Small intestine (tissue), 7 donors: ENCODE measurements around the gene RMI2. TPM values are rescaled to one million over a fixed set of nuclear protein-coding genes. Genes with fewer than 3 reads are reported as not detected.

Experiments
- DNase-seq, 2 donors: peaks; one replicate each; pipeline versions ENCODE4 v3.0.0 to v3.0.0-alpha.2; 2013
- FAIRE-seq: peaks from 2 replicates; lab custom pipeline; 2012; peaks lifted over from hg19 to GRCh38; lab: Jason Lieb, UNC
- H3K27ac ChIP-seq, 3 donors: one replicate each; pipeline ENCODE4 v1.5.1; 2013; ENCODE audit warnings: low read length in 2 of 3, mild to moderate bottlenecking in 2 of 3, control low read depth in 1 of 3, inconsistent platforms in 1 of 3, low read depth in 1 of 3, moderate library complexity in 1 of 3
- H3K27me3 ChIP-seq, 3 donors: one replicate each; pipeline ENCODE4 v1.6.1; 2013; ENCODE audit warnings: low read length in 3 of 3, inconsistent platforms in 1 of 3; ENCODE audit not compliant: control insufficient read depth in 3 of 3, insufficient read depth in 3 of 3
- H3K36me3 ChIP-seq, 3 donors: one replicate each; pipeline ENCODE4 v1.6.1; 2013; ENCODE audit warnings: low read length in 3 of 3, inconsistent platforms in 1 of 3, low read depth in 1 of 3, mild to moderate bottlenecking in 1 of 3, moderate library complexity in 1 of 3; ENCODE audit not compliant: control insufficient read depth in 3 of 3, insufficient read depth in 2 of 3
- H3K4me1 ChIP-seq, 3 donors: one replicate each; pipeline ENCODE4 v1.6.1; 2013; ENCODE audit warnings: low read length in 2 of 3, inconsistent platforms in 1 of 3, low read depth in 1 of 3, mild to moderate bottlenecking in 1 of 3, moderate library complexity in 1 of 3; ENCODE audit not compliant: control insufficient read depth in 3 of 3, insufficient read depth in 2 of 3
- H3K4me3 ChIP-seq, 3 donors: one replicate each; pipeline ENCODE4 v1.5.1; 2013; ENCODE audit warnings: low read length in 3 of 3, control low read depth in 1 of 3, inconsistent platforms in 1 of 3, low read depth in 1 of 3, mild to moderate bottlenecking in 1 of 3, moderate library complexity in 1 of 3
- H3K9me3 ChIP-seq, 2 donors: one replicate each; pipeline ENCODE4 v1.6.1; 2013; ENCODE audit warnings: low read depth in 1 of 2, low read length in 1 of 2; ENCODE audit not compliant: control insufficient read depth in 2 of 2, insufficient read depth in 1 of 2
- WGBS, 3 donors: extraction: QIAGEN DNeasy Blood & Tissue Kit; methylation state at CpG; one replicate each; pipeline ENCODE4 v1.1.7; 2013; 5-methylcytosine and 5-hydroxymethylcytosine counted together
- polyA plus RNA-seq, 4 donors: library from polyadenylated mRNA; stranded (reverse) in 3 of 4; unstranded in 1 of 4; fragments of 200-250 nt in 3 of 4; fragments of 120-200 nt in 1 of 4; gene quantifications; one replicate each; pipeline versions ENCODE4 v1.2.1 to v1.2.3, GENCODE V29; 2013
- donor health status: healthy with polysubstance abuse.
- donor health status: control.
- donor health status: control.
- donor health status: Bipolar disorder and iron deficiency.
- donor health status: healthy.

Gene RMI2
- polyA plus RNA-seq, 4 donors, result 1.4 to 14.6 (median 8.6) TPM

GRCh38 chr16:11306997-11307638 lies 38.1 kb upstream of the RMI2 start:
- no peak for FAIRE-seq
- no peak overlapping the region for H3K4me3 ChIP-seq
- no peaks in the 10 kb centered on the region for H3K27me3 ChIP-seq
- peaks cover 0 to 4% (median 0%) of the 10 kb centered on the region in 3 donors for H3K4me1 ChIP-seq
- 51 to 63% (median 55%) methylated on average over 7 of the region's 7 CpGs for WGBS, 3 donors
- peak; percentile 69 to 80 for DNase-seq
- no peaks in the 10 kb centered on the region for H3K36me3 ChIP-seq
- peak overlapping the region in 1 of 3 donors; percentile 47 for H3K27ac ChIP-seq
- peaks cover 0 to 3% of the 10 kb centered on the region in 2 donors for H3K9me3 ChIP-seq

GRCh38 chr16:11307639-11308492 lies 37.4 kb upstream of the RMI2 start:
- 87 to 91% (median 90%) methylated on average over 20 to 21 of the region's 21 CpGs for WGBS, 3 donors
- H3K4me3 ChIP-seq, result no peak overlapping the region
- H3K9me3 ChIP-seq, result peaks cover 0 to 3% of the 10 kb centered on the region in 2 donors
- peaks cover 0 to 8% (median 0%) of the 10 kb centered on the region in 3 donors for H3K4me1 ChIP-seq
- H3K27me3 ChIP-seq, result no peaks in the 10 kb centered on the region
- DNase-seq (no peak), FAIRE-seq (no peak)
- peak overlapping the region in 1 of 3 donors; percentile 47 for H3K27ac ChIP-seq
- no peaks in the 10 kb centered on the region for H3K36me3 ChIP-seq

- 68 to 76% (median 69%) methylated on average over 13 to 15 of the region's 15 CpGs for WGBS, 3 donors
- Histone ChIP-seq H3K27me3 (no peaks in the 10 kb centered on the region), H3K27ac (no peak overlapping the region), H3K9me3 (no peaks in the 10 kb centered on the region), H3K36me3 (no peaks in the 10 kb centered on the region), H3K4me3 (no peak overlapping the region), H3K4me1 (peaks cover 0 to 11% (median 0%) of the 10 kb centered on the region in 3 donors)
- FAIRE-seq (no peak), DNase-seq (no peak)
These were observed 36.6 kb upstream of the RMI2 start for GRCh38 chr16:11308493-11309283.

GRCh38 chr16:11309895-11310633 lies 35.2 kb upstream of the RMI2 start:
- Histone ChIP-seq H3K9me3 (no peaks in the 10 kb centered on the region), H3K4me1 (peaks cover 0 to 11% (median 0%) of the 10 kb centered on the region in 3 donors), H3K27me3 (no peaks in the 10 kb centered on the region), H3K4me3 (no peak overlapping the region), H3K36me3 (no peaks in the 10 kb centered on the region), H3K27ac (no peak overlapping the region)
- FAIRE-seq (no peak), DNase-seq (no peak)
- WGBS, 3 donors, result 69 to 78% (median 71%) methylated on average over 9 of the region's 9 CpGs

- Histone ChIP-seq H3K36me3 (no peaks in the 10 kb centered on the region), H3K4me1 (peaks cover 0 to 11% (median 0%) of the 10 kb centered on the region in 3 donors), H3K27ac (peak overlapping the region in 1 of 3 donors; percentile 56), H3K4me3 (no peak overlapping the region), H3K9me3 (no peaks in the 10 kb centered on the region), H3K27me3 (no peaks in the 10 kb centered on the region)
- 88 to 96% (median 92%) methylated on average over 3 of the region's 3 CpGs for WGBS, 3 donors
- FAIRE-seq, result no peak
- no peak for DNase-seq
These were observed 34.7 kb upstream of the RMI2 start for GRCh38 chr16:11310634-11310977.

GRCh38 chr16:11310997-11311561 lies 34.2 kb upstream of the RMI2 start:
- Histone ChIP-seq H3K27me3 (no peaks in the 10 kb centered on the region), H3K4me1 (peaks cover 0 to 11% (median 0%) of the 10 kb centered on the region in 3 donors), H3K27ac (peak overlapping the region in 1 of 3 donors; percentile 56), H3K4me3 (no peak overlapping the region), H3K36me3 (no peaks in the 10 kb centered on the region), H3K9me3 (no peaks in the 10 kb centered on the region)
- no peak for DNase-seq
- 65 to 81% (median 68%) methylated on average over 10 of the region's 10 CpGs for WGBS, 3 donors
- no peak for FAIRE-seq

GRCh38 chr16:11312718-11313492 lies 32.4 kb upstream of the RMI2 start:
- Histone ChIP-seq H3K4me3 (no peak overlapping the region), H3K9me3 (no peaks in the 10 kb centered on the region), H3K27me3 (no peaks in the 10 kb centered on the region), H3K4me1 (peaks cover 0 to 7% (median 0%) of the 10 kb centered on the region in 3 donors), H3K27ac (no peak overlapping the region), H3K36me3 (no peaks in the 10 kb centered on the region)
- peak; percentile 75 to 85 for DNase-seq
- 53 to 55% (median 55%) methylated on average over 8 of the region's 8 CpGs for WGBS, 3 donors
- FAIRE-seq, result no peak
